ENCODE results near the gene PRKACG. TPM values are rescaled to one million over a fixed set of nuclear protein-coding genes. Genes with fewer than 3 reads are reported as not detected.

PRKACG gene
- total RNA-seq: not detected in 2 replicates

GRCh38 chr9:69014013-69014412, at the start of gene PRKACG:
PRKACG (minus strand) TSS chr9:69014113; CDS start chr9:69014092, 21 bp downstream.

DNA sequence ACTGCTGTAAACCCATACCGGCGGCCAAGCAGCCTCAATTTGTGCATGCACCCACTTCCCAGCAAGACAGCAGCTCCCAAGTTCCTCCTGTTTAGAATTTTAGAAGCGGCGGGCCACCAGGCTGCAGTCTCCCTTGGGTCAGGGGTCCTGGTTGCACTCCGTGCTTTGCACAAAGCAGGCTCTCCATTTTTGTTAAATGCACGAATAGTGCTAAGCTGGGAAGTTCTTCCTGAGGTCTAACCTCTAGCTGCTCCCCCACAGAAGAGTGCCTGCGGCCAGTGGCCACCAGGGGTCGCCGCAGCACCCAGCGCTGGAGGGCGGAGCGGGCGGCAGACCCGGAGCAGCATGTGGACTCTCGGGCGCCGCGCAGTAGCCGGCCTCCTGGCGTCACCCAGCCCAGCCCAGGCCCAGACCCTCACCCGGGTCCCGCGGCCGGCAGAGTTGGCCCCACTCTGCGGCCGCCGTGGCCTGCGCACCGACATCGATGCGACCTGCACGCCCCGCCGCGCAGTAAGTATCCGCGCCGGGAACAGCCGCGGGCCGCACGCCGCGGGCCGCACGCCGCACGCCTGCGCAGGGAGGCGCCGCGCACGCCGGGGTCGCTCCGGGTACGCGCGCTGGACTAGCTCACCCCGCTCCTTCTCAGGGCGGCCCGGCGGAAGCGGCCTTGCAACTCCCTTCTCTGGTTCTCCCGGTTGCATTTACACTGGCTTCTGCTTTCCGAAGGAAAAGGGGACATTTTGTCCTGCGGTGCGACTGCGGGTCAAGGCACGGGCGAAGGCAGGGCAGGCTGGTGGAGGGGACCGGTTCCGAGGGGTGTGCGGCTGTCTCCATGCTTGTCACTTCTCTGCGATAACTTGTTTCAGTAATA, 21.8 kb upstream of the PRKACG start, which contains the start of gene FXN:
FXN (plus strand) TSS at position 315 of the 871 bp plus-strand sequence; CDS start at position 346, 31 bp downstream.

Other genes starting within 250 kb of the PRKACG start
- gene FXN, start 21.6 kb upstream of the PRKACG start, total RNA-seq: 2.3 and 2.6 TPM in 2 replicates
- 83.8 and 378 TPM in 2 replicates for gene TJP2, start 160.2 kb upstream of the PRKACG start, total RNA-seq